Measurements from ENCODE around the gene FOCAD. TPM values are rescaled to one million over a fixed set of nuclear protein-coding genes. Genes with fewer than 3 reads are reported as not detected.

The FOCAD gene
- total RNA-seq, 4 donors from 2014 or later: 24.0 to 64.5 (median 33.1) TPM

- Histone ChIP-seq H3K27me3 (no peaks in the 10 kb centered on the region), H3K27ac (no peak overlapping the region), H3K9me3 (no peaks in the 10 kb centered on the region), H3K4me3 (no peak overlapping the region), H3K4me1 (no peaks in the 10 kb centered on the region), H3K36me3 (no peaks in the 10 kb centered on the region)
- 93% methylated on average over 5 of the region's 5 CpGs for WGBS
- no peak for DNase-seq (ENCODE audit: low spot score in 2 of 2)
- TF ChIP-seq POLR2A (IDR thresholded peaks at IDR 0.05): no peak
- TF ChIP-seq CTCF (IDR thresholded peaks at IDR 0.05): no peak
- TF ChIP-seq POLR2AphosphoS5 (IDR thresholded peaks at IDR 0.05): no peak
- TF ChIP-seq EP300 (IDR thresholded peaks at IDR 0.05): no peak
Observed at GRCh38 chr9:20903212-20903611, 219.2 kb downstream of the FOCAD start.

GRCh38 chr9:20904995-20905394, 220.9 kb downstream of the FOCAD start:
- Histone ChIP-seq H3K27ac (no peak overlapping the region), H3K4me1 (no peaks in the 10 kb centered on the region), H3K36me3 (no peaks in the 10 kb centered on the region), H3K9me3 (no peaks in the 10 kb centered on the region), H3K4me3 (no peak overlapping the region), H3K27me3 (no peaks in the 10 kb centered on the region)
- 65% methylated on average over 1 of the region's 1 CpG for WGBS
- no peak for DNase-seq (ENCODE audit: low spot score in 2 of 2)
- TF ChIP-seq EP300 (IDR thresholded peaks at IDR 0.05): no peak
- TF ChIP-seq POLR2AphosphoS5 (IDR thresholded peaks at IDR 0.05): no peak
- TF ChIP-seq POLR2A (IDR thresholded peaks at IDR 0.05): no peak
- TF ChIP-seq CTCF (IDR thresholded peaks at IDR 0.05): no peak

GRCh38 chr9:20906326-20906725, 222.3 kb downstream of the FOCAD start:
- Histone ChIP-seq H3K4me3 (no peak overlapping the region), H3K27me3 (no peaks in the 10 kb centered on the region), H3K9me3 (no peaks in the 10 kb centered on the region), H3K4me1 (no peaks in the 10 kb centered on the region), H3K27ac (no peak overlapping the region), H3K36me3 (no peaks in the 10 kb centered on the region)
- WGBS: 85% methylated on average over 1 of the region's 1 CpG
- no peak for DNase-seq (ENCODE audit: low spot score in 2 of 2)
- TF ChIP-seq EP300 (IDR thresholded peaks at IDR 0.05): no peak
- TF ChIP-seq CTCF (IDR thresholded peaks at IDR 0.05): no peak
- TF ChIP-seq POLR2A (IDR thresholded peaks at IDR 0.05): no peak
- no peak for TF ChIP-seq POLR2AphosphoS5 (IDR thresholded peaks at IDR 0.05)

GRCh38 chr9:20908461-20908860, 224.4 kb downstream of the FOCAD start:
- Histone ChIP-seq H3K27me3 (no peaks in the 10 kb centered on the region), H3K27ac (no peak overlapping the region), H3K36me3 (no peaks in the 10 kb centered on the region), H3K4me1 (no peaks in the 10 kb centered on the region), H3K9me3 (no peaks in the 10 kb centered on the region), H3K4me3 (no peak overlapping the region)
- 47% methylated on average over 2 of the region's 2 CpGs for WGBS
- no peak for DNase-seq (ENCODE audit: low spot score in 2 of 2)
- TF ChIP-seq POLR2AphosphoS5 (IDR thresholded peaks at IDR 0.05) (no peak), EP300 (IDR thresholded peaks at IDR 0.05) (no peak), CTCF (IDR thresholded peaks at IDR 0.05) (no peak), POLR2A (IDR thresholded peaks at IDR 0.05) (no peak)

- TF ChIP-seq CTCF (IDR thresholded peaks at IDR 0.05) (no peak), EP300 (IDR thresholded peaks at IDR 0.05) (no peak), POLR2AphosphoS5 (IDR thresholded peaks at IDR 0.05) (no peak), POLR2A (IDR thresholded peaks at IDR 0.05) (no peak)
- no peaks in the 10 kb centered on the region for H3K27me3 ChIP-seq
- H3K27ac ChIP-seq: no peak overlapping the region
- DNase-seq (ENCODE audit: low spot score in 2 of 2): no peak
- H3K36me3 ChIP-seq: peaks cover 13% of the 10 kb centered on the region
- H3K4me1 ChIP-seq: no peaks in the 10 kb centered on the region
- H3K4me3 ChIP-seq: no peak overlapping the region
- no peaks in the 10 kb centered on the region for H3K9me3 ChIP-seq
- WGBS: 93% methylated on average over 6 of the region's 6 CpGs
Observed at GRCh38 chr9:20914556-20914955, 230.5 kb downstream of the FOCAD start.
